ENCODE data around the gene INPP5D.

DNA sequence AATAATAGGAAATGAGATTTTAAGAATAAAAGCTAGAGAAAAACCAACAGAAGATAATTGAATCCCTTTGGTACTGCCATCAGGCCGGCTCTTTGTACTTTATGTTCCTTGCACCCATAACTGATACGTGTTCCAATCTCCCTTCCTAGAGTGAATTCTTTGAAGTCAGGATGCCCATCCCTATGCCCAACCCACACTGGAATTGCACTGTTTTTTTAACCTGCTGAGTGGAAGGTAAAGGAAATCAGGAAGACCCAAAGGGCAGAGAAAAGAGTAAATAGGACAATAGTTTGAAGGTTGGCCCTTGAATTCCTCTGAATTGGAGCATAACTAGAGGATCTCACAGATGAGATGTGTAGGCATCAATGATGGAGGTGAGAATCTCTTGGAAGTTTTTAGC lies 187.0 kb downstream of the INPP5D start:
- TF ChIP-seq CTCF (conservative IDR thresholded peaks at IDR 0.05) (no peak), EZH2 (IDR thresholded peaks at IDR 0.05; ENCODE audit: low read depth) (no peak)

Measured in PC-9 (cell line).